T-helper 2 cell (primary cell): Measurements from ENCODE around the gene SEC16A.

Source experiments
- DNase-seq, 5 experiments: peaks; one replicate each; pipeline versions ENCODE4 v3.0.0 to v3.0.0-alpha.2; 2012 to 2022
- total RNA-seq, 2 donors: gene quantifications; one replicate each; lab custom pipeline; 2026; lab: John Stamatoyannopoulos, UW

The SEC16A gene
- 159 to 280 reads per million in 2 donors for total RNA-seq

GRCh38 chr9:136482793-136483588, at the start of gene SEC16A:
Gene SEC16A (minus strand): TSS chr9:136483040. CDS start chr9:136477615, 5,425 bp downstream.
- peak; percentile 97 to 100 (median 100) for DNase-seq

- DNase-seq = no peak
These were observed 49.3 kb upstream of the SEC16A start for GRCh38 chr9:136531904-136532798.

DNA sequence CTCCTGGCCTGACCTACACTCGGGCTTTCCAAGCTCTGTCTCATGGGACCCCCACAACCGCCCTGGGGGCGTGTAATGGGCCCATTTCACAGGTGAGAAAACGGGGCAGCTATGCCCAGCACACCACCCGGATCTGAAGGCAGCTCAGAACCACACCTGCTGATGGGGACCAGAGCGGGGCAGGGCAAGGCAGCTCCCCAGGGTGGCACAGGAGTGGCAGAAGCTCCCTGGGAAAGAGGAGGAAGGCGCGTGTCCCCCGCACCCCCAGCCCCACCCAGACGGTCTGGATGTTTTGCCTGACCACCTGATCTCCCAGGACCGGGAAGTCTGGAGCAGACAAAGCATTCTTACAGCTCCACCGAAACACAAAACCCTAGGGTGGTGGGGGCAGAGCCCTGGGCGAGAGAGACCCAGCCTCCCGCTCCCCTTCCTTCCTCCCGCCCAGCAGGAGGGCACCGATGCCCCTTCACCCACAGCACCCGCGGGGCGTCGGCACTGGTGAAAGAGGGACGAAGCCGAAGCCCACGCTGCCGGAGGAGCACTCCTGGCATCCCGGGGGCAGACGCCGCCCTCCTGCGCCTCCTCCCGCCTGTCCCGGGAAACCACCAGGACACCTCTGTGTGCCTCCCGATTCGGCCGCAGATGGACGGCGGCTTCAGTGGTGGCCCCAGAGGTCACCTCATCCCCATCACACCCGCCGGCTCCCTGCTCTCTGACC, 48.5 kb upstream of the SEC16A start:
- DNase-seq = no peak

GRCh38 chr9:136530461-136531089, 47.7 kb upstream of the SEC16A start:
- no peak for DNase-seq

- DNase-seq = no peak
These were observed 46.9 kb upstream of the SEC16A start for GRCh38 chr9:136529516-136530460.

- DNase-seq = no peak
These were observed 46.0 kb upstream of the SEC16A start for GRCh38 chr9:136528716-136529341.

- DNase-seq = peak in 1 of 5 experiments; percentile 17
These were observed 45.2 kb upstream of the SEC16A start for GRCh38 chr9:136527721-136528710.

- DNase-seq = no peak
These were observed 44.3 kb upstream of the SEC16A start for GRCh38 chr9:136527131-136527530.

DNA sequence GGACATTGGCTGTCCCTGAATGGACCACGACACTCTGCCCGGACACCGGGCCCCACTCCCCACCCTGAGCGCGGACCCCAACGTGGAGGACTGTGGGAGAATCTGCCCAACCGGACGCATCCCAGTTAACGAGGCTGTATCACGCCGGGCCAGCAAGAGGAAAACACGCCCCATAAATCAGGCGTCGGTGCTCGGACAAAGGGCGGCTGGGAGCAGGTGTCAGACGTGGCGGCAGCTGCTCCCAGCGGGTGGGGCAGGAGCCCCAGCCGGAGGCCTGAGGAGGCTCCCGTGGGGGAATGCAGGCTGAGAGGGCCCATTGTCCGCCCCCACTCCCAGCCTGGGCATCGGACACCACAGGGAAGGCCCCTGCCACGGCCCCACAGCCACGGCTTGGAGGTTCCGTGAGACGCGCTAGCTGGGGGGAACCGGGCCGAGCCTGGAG, 43.8 kb upstream of the SEC16A start:
- DNase-seq = no peak

DNA sequence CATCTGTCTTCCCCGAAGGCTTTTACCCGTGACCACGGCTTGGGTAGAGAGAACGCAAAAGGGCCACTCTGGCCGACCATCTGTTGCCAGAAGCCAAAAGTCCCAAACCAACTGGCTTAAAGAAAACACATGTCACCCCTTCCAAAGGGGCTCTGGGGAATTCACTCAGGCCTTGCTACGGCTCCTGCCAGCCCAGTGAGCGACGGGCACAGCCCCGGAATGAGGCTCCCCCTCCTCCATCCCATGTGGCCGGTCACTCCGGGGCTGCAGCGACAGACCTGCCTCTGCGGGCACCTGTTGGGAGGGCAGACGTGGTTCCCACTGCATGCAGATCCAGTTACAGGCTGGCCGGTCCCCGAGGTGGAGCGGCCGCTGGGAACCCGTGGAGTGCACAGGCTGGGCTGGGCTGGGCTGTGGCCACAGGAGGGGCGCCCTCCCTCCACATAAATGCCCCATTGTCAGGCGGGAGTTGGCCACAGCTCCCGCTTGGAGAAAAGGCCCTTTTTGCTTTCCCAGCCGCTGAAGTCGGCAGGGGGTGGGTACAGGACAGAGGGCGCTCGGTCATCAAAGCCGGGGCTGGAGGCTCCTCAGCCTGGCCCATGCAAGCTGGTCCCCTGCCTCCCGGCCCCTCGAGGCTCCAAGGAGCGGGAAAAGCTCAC, 43.1 kb upstream of the SEC16A start:
- no peak for DNase-seq

GRCh38 chr9:136525207-136525606, 42.4 kb upstream of the SEC16A start:
- DNase-seq = no peak

DNA sequence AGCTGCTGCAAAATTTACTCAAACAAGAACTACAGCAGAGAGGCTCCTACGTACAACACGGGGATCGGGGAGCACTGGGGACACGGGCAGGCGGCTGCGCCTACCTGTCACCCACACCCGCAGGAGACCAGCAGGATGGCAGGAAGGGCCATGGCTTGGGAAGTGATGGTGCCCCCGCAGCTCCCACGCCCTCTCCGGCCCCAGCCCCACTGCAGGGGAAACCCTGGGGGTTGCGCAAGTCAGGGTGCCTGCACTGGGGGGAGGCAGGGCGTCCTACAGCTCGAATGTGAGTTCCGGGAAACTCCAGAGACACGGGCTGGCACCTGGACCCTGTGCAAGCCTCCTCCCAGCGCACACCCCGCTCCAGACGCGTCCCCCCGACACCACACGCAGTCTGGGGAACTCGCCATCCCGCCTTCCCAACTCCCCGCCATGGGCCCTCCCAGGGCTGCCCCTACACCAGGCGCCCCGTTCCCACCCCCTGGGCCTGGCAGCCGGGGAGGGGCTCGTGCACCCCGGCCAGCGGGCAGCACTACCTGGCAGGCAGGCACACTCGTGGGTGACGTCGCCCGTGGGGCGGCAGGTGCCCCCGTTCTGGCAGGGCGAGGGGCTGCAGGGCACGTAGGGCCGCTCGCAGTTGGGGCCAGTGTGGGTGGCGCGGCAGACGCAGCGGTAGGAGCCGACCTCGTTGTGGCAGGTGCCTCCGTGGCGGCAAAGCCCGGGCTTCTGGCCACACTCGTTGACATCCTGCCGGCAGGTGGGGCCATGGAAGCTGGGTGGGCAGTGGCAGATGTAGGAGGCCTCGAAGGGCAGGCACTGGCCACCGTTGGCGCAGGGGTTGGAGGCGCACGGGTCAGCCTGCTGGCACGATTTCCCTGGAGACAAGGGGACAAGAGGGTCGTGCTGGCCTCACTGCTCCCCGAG, 39.7 kb upstream of the SEC16A start:
- no peak for DNase-seq

DNA sequence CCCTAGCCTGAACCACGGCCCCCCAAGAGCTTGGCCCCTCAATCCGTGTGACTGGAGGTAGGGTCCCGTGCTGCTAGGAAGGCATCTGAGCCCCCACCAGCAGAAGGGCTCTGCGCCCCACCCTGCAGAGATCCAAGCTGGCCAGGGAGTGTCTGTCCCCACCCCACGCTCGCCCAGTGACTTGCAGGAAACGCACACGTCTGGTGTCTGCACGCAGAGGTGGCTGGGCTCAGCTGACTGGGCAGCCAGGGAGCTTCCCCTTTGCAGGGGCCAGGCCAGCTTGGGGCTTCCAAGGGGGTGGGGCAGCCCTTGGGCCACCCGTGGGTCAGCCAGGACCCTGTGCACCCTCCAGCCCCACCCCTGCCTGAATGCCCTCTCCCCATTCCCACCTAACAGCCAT, 38.7 kb upstream of the SEC16A start:
- no peak for DNase-seq

GRCh38 chr9:136520053-136520540, 37.3 kb upstream of the SEC16A start:
- no peak for DNase-seq

DNA sequence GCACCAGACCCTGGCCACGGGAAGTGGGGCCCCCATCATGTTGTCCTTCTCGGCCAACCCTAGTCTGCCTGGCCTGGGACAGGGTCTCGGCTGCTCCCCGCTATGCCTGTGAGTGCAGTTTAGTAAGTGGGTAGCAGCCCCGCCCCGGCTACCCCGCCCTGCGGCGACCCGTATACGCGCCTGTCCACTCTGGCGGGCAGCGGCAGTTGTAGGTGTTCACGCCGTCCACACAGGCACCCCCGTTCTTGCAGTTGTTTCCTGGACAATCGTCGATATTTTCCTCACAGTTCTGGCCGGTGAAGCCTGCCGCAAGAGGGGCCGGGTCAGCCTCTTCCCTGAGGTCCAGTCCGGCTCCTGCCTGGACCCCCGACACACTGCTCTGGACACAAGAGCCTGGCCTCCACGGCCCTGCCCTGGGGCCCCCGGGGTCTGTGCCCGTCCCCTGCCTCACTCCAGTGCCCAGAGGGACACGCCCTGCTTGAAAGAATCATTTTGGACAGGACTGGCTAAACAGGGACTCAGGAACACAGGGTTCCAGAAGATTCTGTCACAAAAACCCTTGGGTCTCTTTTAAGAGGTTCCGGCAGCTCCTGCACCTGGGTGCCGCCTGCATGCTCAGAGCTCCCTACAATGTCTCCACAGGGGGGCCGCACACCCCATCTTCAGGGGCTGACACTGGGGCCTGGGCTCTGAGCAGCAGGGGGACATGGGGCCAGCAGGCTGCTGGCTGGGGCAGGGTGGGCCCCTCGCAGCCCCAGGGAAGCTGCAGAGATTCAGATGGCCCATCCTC, 36.6 kb upstream of the SEC16A start:
- DNase-seq = no peak

GRCh38 chr9:136518623-136519022, 35.8 kb upstream of the SEC16A start:
- no peak for DNase-seq

DNA sequence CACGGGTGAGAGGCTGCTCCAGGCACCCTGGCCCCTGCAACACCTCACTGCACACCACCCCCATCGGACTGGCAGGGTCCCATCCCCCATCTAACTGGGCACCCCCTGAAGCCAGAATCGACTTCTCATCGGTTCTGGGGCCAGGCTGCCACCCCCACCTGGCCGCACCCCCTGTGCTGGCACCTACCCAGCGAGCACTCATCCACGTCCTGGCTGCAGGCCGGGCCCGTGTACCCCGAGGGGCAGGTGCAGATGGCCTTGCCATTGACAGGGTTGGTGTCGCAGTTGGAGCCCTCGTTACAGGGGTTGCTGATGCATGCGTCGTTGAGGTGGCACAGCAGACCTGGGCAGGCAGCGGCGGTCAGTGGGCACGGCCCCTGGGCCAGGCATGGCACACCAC, 35.1 kb upstream of the SEC16A start:
- no peak for DNase-seq
